ENCODE results near the gene ADRB2. TPM values are rescaled to one million over a fixed set of nuclear protein-coding genes. Genes with fewer than 3 reads are reported as not detected.

ADRB2 gene
- total and polyA plus RNA-seq, 4 donors: 1.2 to 7.6 (median 3.8) TPM

DNA sequence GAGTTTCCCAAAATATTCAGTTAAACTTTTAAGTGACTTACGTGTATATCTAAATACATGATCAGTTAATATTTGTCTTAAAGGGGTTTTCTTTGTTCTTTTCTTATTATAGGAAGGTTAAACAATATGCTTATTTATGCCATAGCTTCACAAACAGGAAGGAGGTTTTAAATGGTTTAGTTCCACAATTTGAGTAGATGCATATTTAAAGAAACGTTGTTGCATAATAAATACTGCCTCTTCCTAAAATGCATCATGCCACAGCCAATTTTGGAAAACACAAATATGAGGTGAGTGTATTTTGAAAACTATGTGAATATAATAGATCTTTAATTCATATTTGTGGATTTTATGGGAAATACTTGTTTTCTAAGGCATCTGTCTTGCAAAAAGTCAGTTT is 2.5 kb upstream of the ADRB2 start:
- WGBS: 86% methylated on average over 2 of the region's 2 CpGs
- no peaks in the 10 kb centered on the region for H3K36me3 ChIP-seq (ENCODE audit: control insufficient read depth in 4 of 4, insufficient read depth in 3 of 4, low read depth in 1 of 4, low read length in 3 of 4)
- H3K9ac ChIP-seq (ENCODE audit: low read depth in 1 of 2, low read length in 2 of 2): no peak overlapping the region
- TF ChIP-seq HNF4A (conservative IDR thresholded peaks at IDR 0.05) (no peak), SP1 (IDR thresholded peaks at IDR 0.05) (no peak), RAD21 (IDR thresholded peaks at IDR 0.05) (no peak), RXRA (IDR thresholded peaks at IDR 0.05) (no peak), EGR1 (IDR thresholded peaks at IDR 0.05; ENCODE audit: low read depth in 2 of 2) (no peak), HNF4G (IDR thresholded peaks at IDR 0.05) (no peak)
- TF ChIP-seq, protein P1, sequence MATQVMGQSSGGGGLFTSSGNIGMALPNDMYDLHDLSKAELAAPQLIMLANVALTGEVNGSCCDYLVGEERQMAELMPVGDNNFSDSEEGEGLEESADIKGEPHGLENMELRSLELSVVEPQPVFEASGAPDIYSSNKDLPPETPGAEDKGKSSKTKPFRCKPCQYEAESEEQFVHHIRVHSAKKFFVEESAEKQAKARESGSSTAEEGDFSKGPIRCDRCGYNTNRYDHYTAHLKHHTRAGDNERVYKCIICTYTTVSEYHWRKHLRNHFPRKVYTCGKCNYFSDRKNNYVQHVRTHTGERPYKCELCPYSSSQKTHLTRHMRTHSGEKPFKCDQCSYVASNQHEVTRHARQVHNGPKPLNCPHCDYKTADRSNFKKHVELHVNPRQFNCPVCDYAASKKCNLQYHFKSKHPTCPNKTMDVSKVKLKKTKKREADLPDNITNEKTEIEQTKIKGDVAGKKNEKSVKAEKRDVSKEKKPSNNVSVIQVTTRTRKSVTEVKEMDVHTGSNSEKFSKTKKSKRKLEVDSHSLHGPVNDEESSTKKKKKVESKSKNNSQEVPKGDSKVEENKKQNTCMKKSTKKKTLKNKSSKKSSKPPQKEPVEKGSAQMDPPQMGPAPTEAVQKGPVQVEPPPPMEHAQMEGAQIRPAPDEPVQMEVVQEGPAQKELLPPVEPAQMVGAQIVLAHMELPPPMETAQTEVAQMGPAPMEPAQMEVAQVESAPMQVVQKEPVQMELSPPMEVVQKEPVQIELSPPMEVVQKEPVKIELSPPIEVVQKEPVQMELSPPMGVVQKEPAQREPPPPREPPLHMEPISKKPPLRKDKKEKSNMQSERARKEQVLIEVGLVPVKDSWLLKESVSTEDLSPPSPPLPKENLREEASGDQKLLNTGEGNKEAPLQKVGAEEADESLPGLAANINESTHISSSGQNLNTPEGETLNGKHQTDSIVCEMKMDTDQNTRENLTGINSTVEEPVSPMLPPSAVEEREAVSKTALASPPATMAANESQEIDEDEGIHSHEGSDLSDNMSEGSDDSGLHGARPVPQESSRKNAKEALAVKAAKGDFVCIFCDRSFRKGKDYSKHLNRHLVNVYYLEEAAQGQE (IDR thresholded peaks at IDR 0.05): no peak
- TF ChIP-seq, protein P2, sequence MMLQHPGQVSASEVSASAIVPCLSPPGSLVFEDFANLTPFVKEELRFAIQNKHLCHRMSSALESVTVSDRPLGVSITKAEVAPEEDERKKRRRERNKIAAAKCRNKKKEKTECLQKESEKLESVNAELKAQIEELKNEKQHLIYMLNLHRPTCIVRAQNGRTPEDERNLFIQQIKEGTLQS (IDR thresholded peaks at IDR 0.05): no peak
- H3K9me3 ChIP-seq (ENCODE audit: control insufficient read depth in 4 of 4, low read length in 3 of 4): no peaks in the 10 kb centered on the region
- H3K4me3 ChIP-seq (ENCODE audit: low read depth in 1 of 3, low read length in 3 of 3): no peak overlapping the region
- H3K27ac ChIP-seq (ENCODE audit: low read depth in 1 of 2, low read length in 2 of 2): no peak overlapping the region
- H3K27me3 ChIP-seq (ENCODE audit: control insufficient read depth in 4 of 4, insufficient read depth in 4 of 4, low read length in 3 of 4): no peaks in the 10 kb centered on the region
- peaks cover 0 to 19% (median 7%) of the 10 kb centered on the region in 4 donors for H3K4me1 ChIP-seq (ENCODE audit: control insufficient read depth in 4 of 4, insufficient read depth in 4 of 4, low read length in 3 of 4)
- no peak for DNase-seq (ENCODE audit: low spot score)

DNA sequence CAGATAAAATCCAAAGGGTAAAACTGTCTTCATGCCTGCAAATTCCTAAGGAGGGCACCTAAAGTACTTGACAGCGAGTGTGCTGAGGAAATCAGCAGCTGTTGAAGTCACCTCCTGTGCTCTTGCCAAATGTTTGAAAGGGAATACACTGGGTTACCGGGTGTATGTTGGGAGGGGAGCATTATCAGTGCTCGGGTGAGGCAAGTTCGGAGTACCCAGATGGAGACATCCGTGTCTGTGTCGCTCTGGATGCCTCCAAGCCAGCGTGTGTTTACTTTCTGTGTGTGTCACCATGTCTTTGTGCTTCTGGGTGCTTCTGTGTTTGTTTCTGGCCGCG is 727 bp upstream of the ADRB2 start:
- Histone ChIP-seq H3K9me3 (ENCODE audit: control insufficient read depth in 4 of 4, low read length in 3 of 4) (no peaks in the 10 kb centered on the region), H3K9ac (ENCODE audit: low read depth in 1 of 2, low read length in 2 of 2) (peak overlapping the region; percentile 90 to 97), H3K27ac (ENCODE audit: low read depth in 1 of 2, low read length in 2 of 2) (peak overlapping the region; percentile 93 to 97), H3K4me3 (ENCODE audit: low read depth in 1 of 3, low read length in 3 of 3) (peak overlapping the region; percentile 58 to 88 (median 70)), H3K36me3 (ENCODE audit: control insufficient read depth in 4 of 4, insufficient read depth in 3 of 4, low read depth in 1 of 4, low read length in 3 of 4) (no peaks in the 10 kb centered on the region), H3K27me3 (ENCODE audit: control insufficient read depth in 4 of 4, insufficient read depth in 4 of 4, low read length in 3 of 4) (no peaks in the 10 kb centered on the region), H3K4me1 (ENCODE audit: control insufficient read depth in 4 of 4, insufficient read depth in 4 of 4, low read length in 3 of 4) (peaks cover 0 to 36% (median 21%) of the 10 kb centered on the region in 4 donors)
- under 1% methylated on average over 9 of the region's 9 CpGs for WGBS
- TF ChIP-seq JUND (IDR thresholded peaks at IDR 0.05) (peak in 1 of 2 donors; percentile 46), RAD21 (IDR thresholded peaks at IDR 0.05) (peak in 1 of 2 donors; percentile 4), YY1 (IDR thresholded peaks at IDR 0.05) (no peak)
- no peak for DNase-seq (ENCODE audit: low spot score)

DNA sequence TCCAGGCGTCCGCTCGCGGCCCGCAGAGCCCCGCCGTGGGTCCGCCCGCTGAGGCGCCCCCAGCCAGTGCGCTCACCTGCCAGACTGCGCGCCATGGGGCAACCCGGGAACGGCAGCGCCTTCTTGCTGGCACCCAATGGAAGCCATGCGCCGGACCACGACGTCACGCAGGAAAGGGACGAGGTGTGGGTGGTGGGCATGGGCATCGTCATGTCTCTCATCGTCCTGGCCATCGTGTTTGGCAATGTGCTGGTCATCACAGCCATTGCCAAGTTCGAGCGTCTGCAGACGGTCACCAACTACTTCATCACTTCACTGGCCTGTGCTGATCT is 294 bp downstream of the ADRB2 start:
- 6% methylated on average over 28 of the region's 28 CpGs for WGBS
- H3K9ac ChIP-seq (ENCODE audit: low read depth in 1 of 2, low read length in 2 of 2): peak overlapping the region; percentile 75 to 82

More for the DNA sequence above, 294 bp downstream of the ADRB2 start:
- no peaks in the 10 kb centered on the region for H3K36me3 ChIP-seq (ENCODE audit: control insufficient read depth in 4 of 4, insufficient read depth in 3 of 4, low read depth in 1 of 4, low read length in 3 of 4)
- peaks cover 2 to 46% (median 27%) of the 10 kb centered on the region in 4 donors for H3K4me1 ChIP-seq (ENCODE audit: control insufficient read depth in 4 of 4, insufficient read depth in 4 of 4, low read length in 3 of 4)
- DNase-seq (ENCODE audit: low spot score): no peak
- TF ChIP-seq FOXA2 (IDR thresholded peaks at IDR 0.05): no peak
- TF ChIP-seq, protein P3, sequence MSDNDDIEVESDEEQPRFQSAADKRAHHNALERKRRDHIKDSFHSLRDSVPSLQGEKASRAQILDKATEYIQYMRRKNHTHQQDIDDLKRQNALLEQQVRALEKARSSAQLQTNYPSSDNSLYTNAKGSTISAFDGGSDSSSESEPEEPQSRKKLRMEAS (IDR thresholded peaks at IDR 0.05): no peak
- TF ChIP-seq JUND (IDR thresholded peaks at IDR 0.05): no peak
- no peak for TF ChIP-seq SP1 (IDR thresholded peaks at IDR 0.05)
- TF ChIP-seq, protein P4, sequence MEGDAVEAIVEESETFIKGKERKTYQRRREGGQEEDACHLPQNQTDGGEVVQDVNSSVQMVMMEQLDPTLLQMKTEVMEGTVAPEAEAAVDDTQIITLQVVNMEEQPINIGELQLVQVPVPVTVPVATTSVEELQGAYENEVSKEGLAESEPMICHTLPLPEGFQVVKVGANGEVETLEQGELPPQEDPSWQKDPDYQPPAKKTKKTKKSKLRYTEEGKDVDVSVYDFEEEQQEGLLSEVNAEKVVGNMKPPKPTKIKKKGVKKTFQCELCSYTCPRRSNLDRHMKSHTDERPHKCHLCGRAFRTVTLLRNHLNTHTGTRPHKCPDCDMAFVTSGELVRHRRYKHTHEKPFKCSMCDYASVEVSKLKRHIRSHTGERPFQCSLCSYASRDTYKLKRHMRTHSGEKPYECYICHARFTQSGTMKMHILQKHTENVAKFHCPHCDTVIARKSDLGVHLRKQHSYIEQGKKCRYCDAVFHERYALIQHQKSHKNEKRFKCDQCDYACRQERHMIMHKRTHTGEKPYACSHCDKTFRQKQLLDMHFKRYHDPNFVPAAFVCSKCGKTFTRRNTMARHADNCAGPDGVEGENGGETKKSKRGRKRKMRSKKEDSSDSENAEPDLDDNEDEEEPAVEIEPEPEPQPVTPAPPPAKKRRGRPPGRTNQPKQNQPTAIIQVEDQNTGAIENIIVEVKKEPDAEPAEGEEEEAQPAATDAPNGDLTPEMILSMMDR (IDR thresholded peaks at IDR 0.05; ENCODE audit: low read depth, low read length, missing input control): no peak
- TF ChIP-seq FOXA1 (IDR thresholded peaks at IDR 0.05): no peak
- no peak for TF ChIP-seq HNF4G (IDR thresholded peaks at IDR 0.05)
- TF ChIP-seq, protein P5, sequence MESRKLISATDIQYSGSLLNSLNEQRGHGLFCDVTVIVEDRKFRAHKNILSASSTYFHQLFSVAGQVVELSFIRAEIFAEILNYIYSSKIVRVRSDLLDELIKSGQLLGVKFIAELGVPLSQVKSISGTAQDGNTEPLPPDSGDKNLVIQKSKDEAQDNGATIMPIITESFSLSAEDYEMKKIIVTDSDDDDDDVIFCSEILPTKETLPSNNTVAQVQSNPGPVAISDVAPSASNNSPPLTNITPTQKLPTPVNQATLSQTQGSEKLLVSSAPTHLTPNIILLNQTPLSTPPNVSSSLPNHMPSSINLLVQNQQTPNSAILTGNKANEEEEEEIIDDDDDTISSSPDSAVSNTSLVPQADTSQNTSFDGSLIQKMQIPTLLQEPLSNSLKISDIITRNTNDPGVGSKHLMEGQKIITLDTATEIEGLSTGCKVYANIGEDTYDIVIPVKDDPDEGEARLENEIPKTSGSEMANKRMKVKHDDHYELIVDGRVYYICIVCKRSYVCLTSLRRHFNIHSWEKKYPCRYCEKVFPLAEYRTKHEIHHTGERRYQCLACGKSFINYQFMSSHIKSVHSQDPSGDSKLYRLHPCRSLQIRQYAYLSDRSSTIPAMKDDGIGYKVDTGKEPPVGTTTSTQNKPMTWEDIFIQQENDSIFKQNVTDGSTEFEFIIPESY (IDR thresholded peaks at IDR 0.05): no peak
- TF ChIP-seq YY1 (IDR thresholded peaks at IDR 0.05): no peak
- TF ChIP-seq HNF4A (conservative IDR thresholded peaks at IDR 0.05): no peak
- no peak for TF ChIP-seq TAF1 (conservative IDR thresholded peaks at IDR 0.05)
- no peak for TF ChIP-seq RAD21 (IDR thresholded peaks at IDR 0.05)
- H3K27me3 ChIP-seq (ENCODE audit: control insufficient read depth in 4 of 4, insufficient read depth in 4 of 4, low read length in 3 of 4): no peaks in the 10 kb centered on the region
- H3K9me3 ChIP-seq (ENCODE audit: control insufficient read depth in 4 of 4, low read length in 3 of 4): no peaks in the 10 kb centered on the region
- peak overlapping the region; percentile 56 to 92 (median 87) for H3K4me3 ChIP-seq (ENCODE audit: low read depth in 1 of 3, low read length in 3 of 3)
- H3K27ac ChIP-seq (ENCODE audit: low read depth in 1 of 2, low read length in 2 of 2): peak overlapping the region; percentile 79 to 97

Measured in liver (tissue), 9 donors.